GM23248 (cell line): ENCODE results near the gene SCG5.

Source experiments
- EZH2 ChIP-seq: fragments of 200-600 bp; sonication (generic); IDR thresholded peaks from 2 replicates; pipeline ENCODE4 v1.6.1; 2018; ENCODE audit warnings: antibody characterized with exemption, mild to moderate bottlenecking; ENCODE audit not compliant: insufficient read depth, poor library complexity, severe bottlenecking
- EZH2phosphoT487 ChIP-seq: fragments of 200-600 bp; sonication (generic); IDR thresholded peaks from 2 replicates; pipeline ENCODE4 v1.6.1; 2018; ENCODE audit warnings: antibody characterized with exemption, moderate library complexity, mild to moderate bottlenecking, low read depth; ENCODE audit not compliant: insufficient read depth

DNA sequence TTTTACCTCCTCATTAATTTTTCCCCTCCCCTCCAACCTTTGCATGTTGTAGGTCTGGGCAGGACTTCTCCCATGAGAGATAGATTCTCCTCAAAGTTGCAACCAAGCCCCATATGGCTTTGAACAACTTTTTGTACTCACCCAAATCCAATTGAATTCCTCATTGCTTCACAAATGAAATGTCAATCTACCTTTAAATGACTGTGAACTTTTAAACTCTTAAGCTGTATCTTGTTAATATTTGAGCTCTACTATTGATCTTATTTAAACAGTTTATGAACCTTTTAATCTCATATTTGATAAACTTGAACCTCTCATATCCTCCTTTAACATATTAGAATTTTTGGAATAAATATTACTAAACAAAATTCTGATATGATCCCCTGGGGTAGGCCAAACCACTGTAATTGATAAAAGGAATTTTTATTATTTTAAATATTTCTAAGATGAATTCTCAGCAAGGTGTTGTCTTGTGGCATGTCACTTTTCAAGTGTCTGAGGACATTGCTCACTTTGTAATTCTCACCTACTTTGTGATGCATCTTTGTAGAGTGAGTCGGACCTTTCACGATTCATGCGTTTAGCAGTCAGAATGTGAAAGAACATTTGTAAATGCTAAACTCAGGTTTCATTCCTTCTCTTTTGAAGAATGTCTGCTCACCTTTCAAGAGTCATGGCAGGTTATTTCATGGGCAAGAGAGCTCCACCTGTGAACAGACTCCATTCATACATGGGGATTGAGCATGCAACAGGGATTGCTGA, 52.9 kb downstream of the SCG5 start:
- no peak for TF ChIP-seq EZH2
- no peak for TF ChIP-seq EZH2phosphoT487
